Activated CD4-positive, alpha-beta T cell treated with anti-CD3 and anti-CD28 coated beads, Interleukin-2, amount 10 ng/mL, durations not matched to agents 7 days and 5 days (primary cell): Measurements from ENCODE around the gene ARPC4. TPM values are rescaled to one million over a fixed set of nuclear protein-coding genes. Genes with fewer than 3 reads are reported as not detected.
"Not testable (repeated sequence)": the region's sequence is repeated elsewhere in the genome, so short reads cannot be mapped to it uniquely, and the experiment has no call there.

Experiments used
- CTCF ChIA-PET: fragments of 350-600 bp; sonication (Branson Sonifier 250); formaldehyde crosslinking; loops from one replicate; lab custom pipeline; 2021; ENCODE audit warnings: antibody characterized with exemption; lab: Charles Lee
- POLR2A ChIA-PET: fragments of 350-600 bp; sonication (Branson Sonifier 250); formaldehyde crosslinking; loops from one replicate; lab custom pipeline; 2021; ENCODE audit warnings: antibody characterized with exemption; lab: Charles Lee
- DNase-seq: peaks from one replicate; pipeline ENCODE4 v3.0.0-alpha.2; 2020
- H3K27ac Mint-ChIP-seq: one replicate; pipeline ENCODE4 v1.8.0; 2021; ENCODE audit warnings: mild to moderate bottlenecking, moderate library complexity, mixed read lengths
- H3K27me3 Mint-ChIP-seq: one replicate; pipeline ENCODE4 v1.8.0; 2021; ENCODE audit warnings: mixed read lengths
- H3K36me3 Mint-ChIP-seq: one replicate; pipeline ENCODE4 v1.8.0; 2021; ENCODE audit warnings: low read depth, mixed read lengths
- H3K4me1 Mint-ChIP-seq: one replicate; pipeline ENCODE4 v1.8.0; 2021; ENCODE audit warnings: mixed read lengths
- H3K4me3 Mint-ChIP-seq: one replicate; pipeline ENCODE4 v1.8.0; 2021; ENCODE audit warnings: mild to moderate bottlenecking, moderate library complexity, mixed read lengths
- H3K9me3 Mint-ChIP-seq: one replicate; pipeline ENCODE4 v1.8.0; 2021; ENCODE audit warnings: mixed read lengths
- total RNA-seq, 2 experiments: library from RNA; stranded (reverse); gene quantifications; one replicate each; pipeline ENCODE4 v1.2.3, GENCODE V29; 2021

Gene ARPC4
- total RNA-seq, 2 experiments from 2014 or later, result 258 to 299 TPM

DNA sequence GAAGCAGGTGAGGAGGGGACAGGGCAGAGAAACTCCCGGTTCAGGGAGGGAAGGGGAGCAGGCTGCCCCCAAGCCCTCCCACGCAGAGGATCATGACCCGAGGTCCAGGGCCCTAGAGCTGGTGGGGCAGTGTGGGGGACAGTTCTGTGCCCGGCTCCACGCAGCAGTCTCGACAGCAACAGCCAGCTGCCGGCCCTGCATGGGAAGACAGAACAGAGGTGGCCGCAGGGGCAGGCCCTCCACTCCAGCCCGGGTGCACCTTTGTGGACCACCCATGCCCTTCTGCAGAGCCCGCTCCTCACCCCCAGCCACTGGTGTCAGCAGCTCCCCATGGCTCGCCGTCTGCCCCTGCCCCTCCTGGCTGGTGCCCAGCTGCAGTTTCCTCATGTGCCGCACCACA lies 35.5 kb upstream of the ARPC4 start:
- no peaks in the 10 kb centered on the region for H3K9me3 Mint-ChIP-seq
- ChIA-PET CTCF (no interaction called here), POLR2A (no interaction called here)
- peaks cover 51% of the 10 kb centered on the region for H3K36me3 Mint-ChIP-seq
- no peaks in the 10 kb centered on the region for H3K27me3 Mint-ChIP-seq
- DNase-seq, result no peak
- peaks cover 19% of the 10 kb centered on the region for H3K4me1 Mint-ChIP-seq
- H3K27ac Mint-ChIP-seq, result peak overlapping the region; percentile 41
- no peak overlapping the region for H3K4me3 Mint-ChIP-seq

DNA sequence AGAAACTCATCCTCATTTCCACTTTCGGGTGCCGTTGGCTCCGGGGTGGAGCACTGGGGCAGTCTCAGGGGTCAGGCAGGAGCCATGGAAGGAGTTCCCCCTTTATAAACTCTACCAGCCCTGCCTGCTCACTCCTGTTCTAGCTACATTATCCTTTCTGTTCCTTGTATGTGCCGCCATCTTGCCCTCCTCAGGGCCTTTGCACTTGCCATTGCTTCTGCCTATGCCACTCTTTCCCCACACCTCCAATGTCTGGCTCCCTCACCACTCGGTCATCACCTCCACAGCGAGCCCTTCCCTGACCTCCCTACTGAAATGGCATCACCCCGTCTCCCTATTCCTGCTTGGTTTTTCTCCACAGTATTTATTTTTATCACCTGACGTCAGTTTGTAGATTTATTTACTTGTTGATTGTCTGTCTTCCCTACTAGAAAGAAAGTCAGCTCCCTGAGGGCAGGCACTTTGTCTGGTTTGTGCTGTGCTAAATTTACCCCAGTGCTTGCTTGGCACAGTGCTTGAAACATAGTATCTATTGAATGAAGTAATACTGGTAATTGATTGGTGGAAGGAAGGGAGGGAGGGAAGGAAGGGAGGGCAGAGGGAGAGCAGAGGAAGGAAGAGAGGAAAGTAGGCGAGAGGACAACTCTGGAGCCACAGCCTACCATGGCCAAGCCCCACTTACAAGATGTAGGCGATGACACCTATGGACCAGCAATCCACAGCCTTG lies 31.9 kb upstream of the ARPC4 start:
- POLR2A ChIA-PET, result no interaction called here
- peaks cover 39% of the 10 kb centered on the region for H3K36me3 Mint-ChIP-seq
- H3K4me1 Mint-ChIP-seq, result no peaks in the 10 kb centered on the region
- H3K27me3 Mint-ChIP-seq, result no peaks in the 10 kb centered on the region
- DNase-seq, result no peak
- no peaks in the 10 kb centered on the region for H3K9me3 Mint-ChIP-seq
- no peak overlapping the region for H3K27ac Mint-ChIP-seq
- H3K4me3 Mint-ChIP-seq, result no peak overlapping the region
- CTCF ChIA-PET, result interaction anchor here (0.8 to 1.4 kb wide), 2 partner anchors 16 to 19 kb away, joined by 3 to 5 read pairs; no protein-coding TSS in a partner anchor

DNA sequence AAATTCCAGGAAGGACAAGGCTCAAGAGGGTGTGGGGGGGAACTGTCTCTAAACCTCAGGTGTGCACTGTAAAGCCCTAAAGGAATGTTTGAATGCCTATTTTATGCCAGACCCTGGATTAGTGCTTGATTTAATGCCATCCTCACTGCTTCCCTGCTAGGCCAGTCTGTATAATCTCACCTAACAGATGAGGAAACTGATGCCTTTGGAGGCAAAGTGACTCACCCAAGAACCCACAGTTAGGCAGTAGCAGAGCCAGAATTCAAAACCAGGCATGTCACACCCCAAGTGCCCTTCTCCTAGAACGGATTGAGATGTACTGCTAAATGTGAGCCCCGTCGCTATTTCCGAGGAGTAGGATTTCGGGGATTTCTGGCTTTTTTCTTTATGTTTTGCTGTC lies 31.0 kb upstream of the ARPC4 start:
- Mint-ChIP-seq H3K27ac (no peak overlapping the region), H3K4me3 (no peak overlapping the region), H3K36me3 (peaks cover 32% of the 10 kb centered on the region), H3K9me3 (no peaks in the 10 kb centered on the region), H3K27me3 (no peaks in the 10 kb centered on the region), H3K4me1 (peaks cover 2% of the 10 kb centered on the region)
- CTCF ChIA-PET, result interaction anchor here (0.6 kb wide), 1 partner anchor 19 kb away, joined by 3 read pairs; no protein-coding TSS in a partner anchor
- no peak for DNase-seq
- POLR2A ChIA-PET, result no interaction called here

DNA sequence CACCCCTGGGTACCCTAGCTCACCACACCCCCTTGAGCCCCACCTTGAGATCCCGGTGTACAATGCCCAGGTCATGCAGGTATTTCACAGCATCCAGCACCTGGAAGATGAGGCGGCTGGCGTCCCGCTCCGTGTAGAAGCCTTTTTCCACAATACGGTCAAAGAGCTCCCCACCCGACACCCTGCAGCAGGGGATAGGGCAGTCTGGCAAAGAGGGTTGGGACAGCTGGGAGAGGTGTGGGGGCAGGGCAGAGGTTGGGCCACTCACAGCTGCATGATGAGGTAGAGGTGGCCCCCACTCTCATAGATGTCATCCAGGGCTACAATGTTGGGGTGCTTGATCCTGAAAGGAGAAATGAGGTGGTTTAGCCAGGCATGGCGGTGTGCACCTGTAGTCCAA lies 30.0 kb upstream of the ARPC4 start:
- Mint-ChIP-seq H3K4me1 (peaks cover 11% of the 10 kb centered on the region), H3K4me3 (no peak overlapping the region), H3K9me3 (no peaks in the 10 kb centered on the region), H3K27ac (no peak overlapping the region), H3K36me3 (peaks cover 27% of the 10 kb centered on the region), H3K27me3 (no peaks in the 10 kb centered on the region)
- no peak for DNase-seq
- CTCF ChIA-PET, result interaction anchor here (1.2 to 1.3 kb wide), 4 partner anchors 9 to 12 kb away, joined by 3 to 5 read pairs (median 4); partner anchors contain the start of gene OGG1
- POLR2A ChIA-PET, result no interaction called here

DNA sequence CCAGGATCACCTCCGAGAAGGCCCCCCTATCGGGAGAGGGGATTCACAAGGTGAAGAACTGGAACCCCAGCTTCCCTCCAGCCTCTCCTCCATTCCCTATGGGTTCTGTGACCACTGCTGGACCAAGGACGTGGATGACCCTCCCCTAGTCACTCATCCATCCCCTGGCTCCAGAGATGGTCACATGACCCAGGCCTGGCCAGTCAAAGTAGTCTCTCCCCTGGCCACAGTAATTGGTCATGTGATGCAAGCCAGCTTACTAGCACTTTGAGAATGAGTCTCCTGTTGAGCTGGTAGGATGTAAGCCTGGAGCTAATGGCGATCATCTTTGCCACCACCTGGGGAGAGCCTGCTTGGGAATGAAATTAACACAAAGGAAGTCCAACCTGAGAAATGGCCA lies 27.0 kb upstream of the ARPC4 start:
- CTCF ChIA-PET, result interaction anchor here (1.1 kb wide), 1 partner anchor 14 kb away, joined by 5 read pairs; no protein-coding TSS in a partner anchor
- H3K4me1 Mint-ChIP-seq, result peaks cover 36% of the 10 kb centered on the region
- peaks cover 9% of the 10 kb centered on the region for H3K36me3 Mint-ChIP-seq

DNA sequence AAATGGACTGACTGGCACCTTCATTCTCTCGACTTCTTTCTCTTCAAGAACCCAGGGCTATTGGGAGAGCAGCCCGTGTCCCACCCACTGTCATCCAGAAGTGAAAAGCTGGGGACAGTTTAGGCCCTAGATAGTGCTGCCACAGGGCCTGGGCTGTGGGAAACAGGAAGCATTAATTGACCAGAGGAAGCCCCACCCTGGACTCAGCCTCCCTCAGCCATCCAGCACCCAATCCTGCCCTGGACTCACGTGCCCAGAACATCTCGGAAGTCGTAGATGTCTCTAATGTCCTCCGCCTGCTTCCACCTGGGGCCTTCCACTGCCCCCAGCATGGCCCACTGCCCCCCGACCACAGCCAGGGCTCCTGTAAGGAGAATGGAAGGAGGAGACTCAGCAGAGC lies 25.5 kb upstream of the ARPC4 start:
- DNase-seq, result no peak
- peaks cover 40% of the 10 kb centered on the region for H3K4me1 Mint-ChIP-seq
- H3K36me3 Mint-ChIP-seq, result peaks cover 5% of the 10 kb centered on the region
- peak overlapping the region; percentile 6 for H3K27ac Mint-ChIP-seq
- ChIA-PET POLR2A (no interaction called here), CTCF (interaction anchor here (0.8 to 1.4 kb wide), 2 partner anchors 13 to 16 kb away, joined by 3 to 5 read pairs; no protein-coding TSS in a partner anchor)
- H3K9me3 Mint-ChIP-seq, result no peaks in the 10 kb centered on the region
- H3K27me3 Mint-ChIP-seq, result no peaks in the 10 kb centered on the region
- H3K4me3 Mint-ChIP-seq, result no peak overlapping the region

More for the DNA sequence above, 27.0 kb upstream of the ARPC4 start:
- no peak for DNase-seq
- Mint-ChIP-seq H3K27me3 (no peaks in the 10 kb centered on the region), H3K4me3 (no peak overlapping the region), H3K9me3 (no peaks in the 10 kb centered on the region), H3K27ac (no peak overlapping the region)
- POLR2A ChIA-PET, result no interaction called here

DNA sequence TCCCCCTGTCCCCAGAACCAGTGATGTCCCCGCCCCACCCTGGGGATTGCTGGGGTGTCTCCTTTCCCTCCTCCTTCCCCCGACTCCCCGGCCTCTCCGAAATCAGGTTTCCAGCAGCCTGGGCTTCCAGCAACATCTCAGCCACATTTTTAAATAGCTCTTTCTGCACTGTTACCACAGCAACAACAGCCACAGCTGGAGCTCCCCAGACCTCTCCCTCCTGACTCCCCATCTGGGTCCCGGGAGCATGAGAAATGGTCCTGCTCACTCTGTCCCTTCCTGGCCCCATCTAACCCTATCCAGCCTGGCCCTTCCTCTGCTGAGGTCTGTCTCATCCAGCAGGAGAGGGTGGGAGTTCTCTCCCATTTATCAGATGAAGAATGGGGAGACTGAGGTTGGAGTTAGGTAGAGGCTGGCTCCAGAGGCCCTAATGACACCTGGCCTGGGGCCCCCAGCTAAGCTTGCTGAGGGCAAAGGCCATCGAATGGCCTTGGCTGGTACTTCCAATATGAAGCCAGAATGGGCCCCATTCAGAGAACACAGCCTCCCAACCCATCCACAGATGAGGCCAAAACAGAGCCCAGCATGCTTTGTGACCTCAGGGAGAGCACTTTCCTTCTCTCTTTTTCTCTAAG lies 24.6 kb upstream of the ARPC4 start:
- DNase-seq, result no peak
- H3K27me3 Mint-ChIP-seq, result no peaks in the 10 kb centered on the region
- peaks cover 40% of the 10 kb centered on the region for H3K4me1 Mint-ChIP-seq
- ChIA-PET POLR2A (no interaction called here), CTCF (interaction anchor here (0.8 to 1.1 kb wide), 2 partner anchors 9 to 14 kb away, joined by 3 to 5 read pairs; no protein-coding TSS in a partner anchor)
- no peak overlapping the region for H3K4me3 Mint-ChIP-seq
- H3K9me3 Mint-ChIP-seq, result no peaks in the 10 kb centered on the region
- H3K36me3 Mint-ChIP-seq, result peaks cover 5% of the 10 kb centered on the region
- H3K27ac Mint-ChIP-seq, result no peak overlapping the region

DNA sequence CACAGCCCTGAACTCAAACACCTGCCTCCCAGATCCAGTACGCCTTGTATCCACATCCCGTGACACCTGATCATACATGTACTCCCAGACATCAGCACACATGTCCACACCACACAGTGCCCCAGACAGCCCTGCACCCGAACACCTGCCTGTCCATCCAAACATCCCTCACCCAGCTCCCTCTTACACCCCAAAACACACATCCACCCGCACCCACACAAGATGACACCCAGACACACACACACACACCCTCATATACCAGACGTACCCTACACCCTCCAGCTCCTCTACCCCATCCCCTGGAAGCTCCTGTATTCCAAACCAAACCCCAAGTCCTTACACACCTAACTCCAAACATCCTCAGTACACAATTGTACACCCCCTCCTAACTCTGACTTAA lies 23.9 kb upstream of the ARPC4 start:
- Mint-ChIP-seq H3K27me3 (no peaks in the 10 kb centered on the region), H3K4me3 (peak overlapping the region; percentile 76), H3K36me3 (peaks cover 5% of the 10 kb centered on the region), H3K27ac (peak overlapping the region; percentile 72), H3K4me1 (peaks cover 41% of the 10 kb centered on the region), H3K9me3 (no peaks in the 10 kb centered on the region)
- no peak for DNase-seq
- CTCF ChIA-PET, result interaction anchor here (0.9 to 1.4 kb wide), 3 partner anchors 13 to 24 kb away, joined by 4 to 5 read pairs (median 4); partner anchors contain the start of gene ARPC4
- POLR2A ChIA-PET, result no interaction called here

DNA sequence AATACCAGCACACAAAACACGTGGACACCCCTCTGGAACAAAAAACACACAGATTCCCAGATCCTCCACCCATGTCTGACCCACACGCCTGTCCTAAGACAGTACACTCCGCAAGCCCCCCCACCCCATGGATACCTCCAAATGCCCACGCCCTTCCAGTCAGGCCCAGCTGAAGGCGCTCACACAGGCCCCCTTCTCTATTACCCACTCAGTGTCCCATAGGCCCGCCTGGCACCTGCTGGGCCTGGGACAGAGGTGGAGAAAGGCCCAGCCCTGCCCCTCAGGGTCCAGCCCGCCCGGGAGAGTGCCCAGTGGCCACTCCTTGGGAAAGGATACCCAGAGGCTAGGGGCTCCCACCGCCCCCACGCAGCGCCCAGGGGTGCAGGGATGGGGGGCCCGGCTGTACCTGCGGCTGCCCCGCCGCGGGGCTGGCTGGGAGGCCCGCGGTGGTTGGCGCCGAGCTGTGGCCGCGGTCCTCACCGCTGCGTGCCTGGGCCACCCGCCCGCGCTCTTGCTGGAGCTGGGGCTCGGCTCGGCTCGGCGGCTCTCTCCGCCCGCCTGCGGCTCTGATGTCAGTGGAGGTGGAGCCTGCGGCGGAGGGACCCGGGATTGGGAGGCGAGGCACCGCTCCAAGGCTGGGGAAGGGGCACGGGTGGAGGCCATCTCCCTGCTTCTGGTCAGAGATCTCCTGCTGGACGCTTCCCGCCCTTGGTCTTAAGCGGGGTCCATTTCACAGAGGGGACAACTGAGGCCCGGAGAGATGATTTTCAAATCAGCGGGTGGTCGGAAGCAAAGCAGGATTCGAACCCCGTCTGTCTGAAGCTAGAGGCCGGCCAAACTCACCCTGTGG lies 23.2 kb upstream of the ARPC4 start, which contains the start of gene CAMK1:
Gene CAMK1, minus strand, starts transcription at position 522 of the 850 bp plus-strand sequence. CDS start 2,198 bp downstream, outside the sequence.
- ChIA-PET POLR2A (no interaction called here), CTCF (interaction anchor here (0.6 to 1.4 kb wide), 5 partner anchors 14 to 240 kb away, joined by 3 to 5 read pairs (median 4); partner anchors contain the start of gene ARPC4)
- peak; percentile 72 for DNase-seq
- no peaks in the 10 kb centered on the region for H3K27me3 Mint-ChIP-seq
- H3K36me3 Mint-ChIP-seq, result peaks cover 5% of the 10 kb centered on the region
- H3K9me3 Mint-ChIP-seq, result no peaks in the 10 kb centered on the region
- H3K4me1 Mint-ChIP-seq, result peaks cover 41% of the 10 kb centered on the region
- peak within 1 kb of the TSS; percentile 76 for H3K4me3 Mint-ChIP-seq
- H3K27ac Mint-ChIP-seq, result peak within 1 kb of the TSS; percentile 76

DNA sequence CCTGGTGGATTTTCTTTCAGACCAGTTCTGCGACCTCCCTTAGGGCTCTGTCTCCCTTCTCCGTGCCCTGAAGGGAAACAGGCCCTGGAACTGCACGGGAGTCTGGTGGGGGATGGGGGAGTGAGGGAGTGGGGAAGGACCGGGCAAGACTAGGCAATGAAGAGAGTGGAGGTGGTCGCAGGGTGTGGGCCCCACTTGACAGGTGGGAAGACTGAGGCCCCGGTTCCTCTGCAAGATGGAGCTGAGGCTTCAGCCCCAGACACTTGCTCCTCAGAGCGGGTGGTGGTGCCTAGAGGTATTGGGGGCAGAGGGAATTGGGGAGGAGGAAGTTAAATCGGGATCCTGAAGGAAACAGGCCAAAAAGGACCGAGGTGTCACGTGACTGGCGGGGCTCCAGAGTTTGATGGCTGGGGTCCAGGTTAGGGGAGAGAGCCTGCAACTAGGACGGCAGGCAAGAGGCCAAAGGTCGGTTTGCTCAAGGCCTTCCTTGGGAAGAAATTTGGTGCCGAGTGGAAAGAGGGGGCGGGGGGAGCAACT lies 22.5 kb upstream of the ARPC4 start:
- ChIA-PET CTCF (interaction anchor here (1.0 to 1.4 kb wide), 2 partner anchors 14 to 37 kb away, joined by 3 to 4 read pairs; no protein-coding TSS in a partner anchor), POLR2A (no interaction called here)
- Mint-ChIP-seq H3K36me3 (peaks cover 5% of the 10 kb centered on the region), H3K27ac (peak overlapping the region; percentile 76), H3K9me3 (no peaks in the 10 kb centered on the region), H3K4me1 (peaks cover 41% of the 10 kb centered on the region), H3K4me3 (peak overlapping the region; percentile 63), H3K27me3 (no peaks in the 10 kb centered on the region)
- DNase-seq, result no peak

DNA sequence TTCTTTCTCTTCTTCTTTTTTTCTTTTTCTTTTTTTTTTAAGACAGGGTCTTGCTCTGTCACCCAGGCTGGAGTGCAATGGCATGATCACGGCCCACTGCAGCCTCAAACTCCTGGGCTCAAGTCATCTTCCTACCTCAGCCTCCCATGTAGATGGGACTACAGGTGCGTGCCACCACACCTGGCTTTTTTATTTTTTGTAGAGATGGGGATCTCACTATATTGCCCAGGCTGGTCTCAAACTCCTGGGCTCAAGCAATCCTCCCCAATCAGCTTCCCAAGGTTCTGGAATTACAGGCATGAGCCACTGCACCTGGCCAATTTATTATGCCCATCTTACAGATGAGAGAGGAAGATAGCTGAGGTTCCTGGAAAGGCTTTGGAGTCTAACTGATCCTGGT lies 21.9 kb upstream of the ARPC4 start:
- H3K36me3 Mint-ChIP-seq, DNase-seq, H3K9me3 Mint-ChIP-seq, POLR2A ChIA-PET, H3K27ac Mint-ChIP-seq, H3K27me3 Mint-ChIP-seq: not testable (repeated sequence)
- Mint-ChIP-seq H3K4me3 (peak overlapping the region; percentile 50), H3K4me1 (peaks cover 41% of the 10 kb centered on the region)
- CTCF ChIA-PET, result interaction anchor here (1.3 kb wide), 1 partner anchor 22 kb away, joined by 4 read pairs; the partner anchor contains the start of genes ARPC4 and TADA3
